ENCODE data around the gene ENTREP3. TPM values are rescaled to one million over a fixed set of nuclear protein-coding genes. Genes with fewer than 3 reads are reported as not detected.
A peak's percentile ranks its signal among the peaks of the same experiment; 100 is the strongest.

The ENTREP3 gene
- total RNA-seq, 1 donor from 2014 or later = 22.9 TPM

GRCh38 chr1:155297384-155297783, 42.1 kb upstream of the ENTREP3 start:
- H3K4me3 ChIP-seq = no peak overlapping the region
- H3K9me3 ChIP-seq = no peaks in the 10 kb centered on the region
- ATAC-seq (no peak), DNase-seq (no peak)
- no peak for TF ChIP-seq CTCF (IDR thresholded peaks at IDR 0.05)
- peaks cover 28% of the 10 kb centered on the region for H3K27me3 ChIP-seq (ENCODE audit: low read depth)
- peaks cover 8% of the 10 kb centered on the region for H3K4me1 ChIP-seq
- H3K27ac ChIP-seq = no peak overlapping the region
- no peaks in the 10 kb centered on the region for H3K36me3 ChIP-seq
- intact Hi-C loops (cut with DNase I) = no loop called here

DNA sequence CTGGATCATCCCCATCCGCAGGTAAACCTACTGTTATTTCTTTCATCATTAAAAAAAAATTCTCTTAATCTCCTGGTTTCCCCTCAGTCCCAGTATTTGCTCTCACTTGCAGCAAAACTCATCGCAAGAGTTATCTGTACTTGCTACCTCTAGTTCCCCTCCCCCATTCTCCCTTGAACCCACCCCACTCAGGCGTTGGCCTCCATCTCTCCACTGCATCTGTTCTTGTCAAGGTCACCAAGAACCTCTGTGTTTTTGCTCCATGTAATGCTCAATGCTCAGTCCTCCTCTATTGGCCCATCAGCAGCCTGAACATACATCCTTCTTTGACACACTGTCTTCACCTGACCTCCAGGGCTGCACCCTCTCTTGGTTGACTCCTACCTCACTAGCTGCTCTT, 41.4 kb upstream of the ENTREP3 start:
- no peaks in the 10 kb centered on the region for H3K9me3 ChIP-seq
- DNase-seq (no peak), ATAC-seq (no peak)
- intact Hi-C loops (cut with DNase I) = no loop called here
- H3K27me3 ChIP-seq (ENCODE audit: low read depth) = peaks cover 28% of the 10 kb centered on the region
- H3K36me3 ChIP-seq = no peaks in the 10 kb centered on the region
- TF ChIP-seq CTCF (IDR thresholded peaks at IDR 0.05) = no peak
- peaks cover 8% of the 10 kb centered on the region for H3K4me1 ChIP-seq
- no peak overlapping the region for H3K27ac ChIP-seq
- H3K4me3 ChIP-seq = no peak overlapping the region

GRCh38 chr1:155295942-155296267, 40.6 kb upstream of the ENTREP3 start:
- DNase-seq = no peak
- TF ChIP-seq CTCF (IDR thresholded peaks at IDR 0.05) = no peak

DNA sequence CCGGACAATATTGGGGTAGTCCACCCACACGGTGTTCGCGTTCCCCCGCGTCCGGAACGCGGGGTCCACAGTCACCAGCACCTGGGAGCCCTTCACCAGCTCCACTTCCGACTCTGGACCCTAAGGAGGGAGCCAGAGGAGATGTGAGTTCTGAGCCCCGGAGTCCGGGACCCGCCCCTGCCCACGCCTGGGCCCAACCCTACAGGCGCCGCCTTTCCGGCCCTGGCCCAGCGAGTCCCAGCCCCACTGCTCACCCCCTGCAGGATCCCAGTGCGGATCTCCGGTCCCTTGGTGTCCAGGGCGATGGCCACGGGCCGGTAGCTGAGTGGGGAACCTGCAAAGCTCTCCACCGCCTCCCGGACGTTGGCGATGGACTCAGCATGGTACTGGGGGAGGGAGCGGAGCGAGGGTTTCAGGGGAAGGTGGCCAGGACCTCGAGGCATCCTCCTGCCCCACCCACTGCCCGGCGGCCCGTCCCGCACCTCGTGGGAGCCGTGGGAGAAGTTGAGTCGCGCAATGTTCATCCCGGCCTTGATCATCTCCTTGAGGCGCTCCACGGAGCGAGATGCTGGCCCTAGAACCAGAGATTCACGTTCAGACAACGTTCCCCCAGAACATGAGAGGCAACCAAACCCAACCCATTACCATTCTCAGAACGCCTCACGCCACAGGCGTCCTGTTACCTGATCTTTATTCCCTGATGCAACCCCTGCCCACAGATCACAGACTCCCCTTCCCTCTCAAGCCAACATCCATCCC, 40.1 kb upstream of the ENTREP3 start:
- DNase-seq (no peak), ATAC-seq (peak in 1 of 2 donors; percentile 24)
- no peaks in the 10 kb centered on the region for H3K9me3 ChIP-seq
- intact Hi-C loops (cut with DNase I) = no loop called here
- peaks cover 8% of the 10 kb centered on the region for H3K4me1 ChIP-seq
- no peaks in the 10 kb centered on the region for H3K36me3 ChIP-seq
- H3K27ac ChIP-seq = no peak overlapping the region
- H3K4me3 ChIP-seq = no peak overlapping the region
- no peak for TF ChIP-seq CTCF (IDR thresholded peaks at IDR 0.05)
- H3K27me3 ChIP-seq (ENCODE audit: low read depth) = peaks cover 28% of the 10 kb centered on the region

More at GRCh38 chr1:155295942-155296267, 40.6 kb upstream of the ENTREP3 start:
- Histone ChIP-seq H3K4me1 (peaks cover 8% of the 10 kb centered on the region), H3K27ac (no peak overlapping the region), H3K27me3 (ENCODE audit: low read depth) (peaks cover 28% of the 10 kb centered on the region), H3K4me3 (no peak overlapping the region), H3K9me3 (no peaks in the 10 kb centered on the region), H3K36me3 (no peaks in the 10 kb centered on the region)
- intact Hi-C loops (cut with DNase I) = no loop called here
- peak in 1 of 2 donors; percentile 13 for ATAC-seq

GRCh38 chr1:155294520-155295182, 39.4 kb upstream of the ENTREP3 start:
- ATAC-seq = peak; percentile 19 to 32

More at GRCh38 chr1:155294520-155295182, 39.4 kb upstream of the ENTREP3 start:
- no peaks in the 10 kb centered on the region for H3K36me3 ChIP-seq
- TF ChIP-seq CTCF (IDR thresholded peaks at IDR 0.05) = no peak
- peaks cover 8% of the 10 kb centered on the region for H3K4me1 ChIP-seq
- H3K27ac ChIP-seq = no peak overlapping the region
- intact Hi-C loops (cut with DNase I) = no loop called here
- no peak overlapping the region for H3K4me3 ChIP-seq
- no peaks in the 10 kb centered on the region for H3K9me3 ChIP-seq
- H3K27me3 ChIP-seq (ENCODE audit: low read depth) = peaks cover 28% of the 10 kb centered on the region
- DNase-seq = no peak
